GM10266 (cell line): ENCODE measurements around the gene RAMP3.
A peak's percentile ranks its signal among the peaks of the same experiment; 100 is the strongest.
"Not testable (repeated sequence)": the region's sequence is repeated elsewhere in the genome, so short reads cannot be mapped to it uniquely, and the experiment has no call there.

ENCODE experiments used
- DNase-seq: peaks from one replicate; pipeline ENCODE4 v3.0.0; 2012; ENCODE audit errors: extremely low spot score
- CTCF ChIP-seq: IDR thresholded peaks from 2 replicates; pipeline ENCODE4 v1.5.1; 2012; ENCODE audit warnings: mild to moderate bottlenecking, low read depth; ENCODE audit not compliant: control insufficient read depth, insufficient read depth; ENCODE audit errors: missing control alignments

RAMP3 gene

GRCh38 chr7:45203036-45203435, 45.4 kb downstream of the RAMP3 start:
- no peak for DNase-seq
- TF ChIP-seq CTCF, result no peak

GRCh38 chr7:45203459-45203858, 45.9 kb downstream of the RAMP3 start:
- DNase-seq, result no peak
- TF ChIP-seq CTCF, result no peak

GRCh38 chr7:45203936-45204445, 46.4 kb downstream of the RAMP3 start:
- TF ChIP-seq CTCF, result no peak
- DNase-seq, result peak; percentile 35

- not testable (repeated sequence) for DNase-seq
These were observed 48.7 kb downstream of the RAMP3 start for GRCh38 chr7:45206266-45206665.

- not testable (repeated sequence) for DNase-seq
These were observed 52.3 kb downstream of the RAMP3 start for GRCh38 chr7:45209909-45210308.

GRCh38 chr7:45211066-45211465, 53.5 kb downstream of the RAMP3 start:
- no peak for DNase-seq
- TF ChIP-seq CTCF, result no peak

- no peak for TF ChIP-seq CTCF
- no peak for DNase-seq
These were observed 54.4 kb downstream of the RAMP3 start for GRCh38 chr7:45211958-45212357.

- no peak for DNase-seq
- TF ChIP-seq CTCF, result no peak
These were observed 55.0 kb downstream of the RAMP3 start for GRCh38 chr7:45212606-45213005.

GRCh38 chr7:45215601-45216062, 58.0 kb downstream of the RAMP3 start:
- no peak for DNase-seq
- no peak for TF ChIP-seq CTCF
